ENCODE data around the gene TGDS. TPM values are rescaled to one million over a fixed set of nuclear protein-coding genes. Genes with fewer than 3 reads are reported as not detected.

Gene TGDS
- total and polyA plus RNA-seq, 2 of the 8 experiments (the other 6 are each of a cell fraction or from before 2014, with no cell fraction given), result 11.6 to 11.8 TPM

GRCh38 chr13:94550062-94550738 lies 45.8 kb downstream of the TGDS start:
- 23% methylated on average over 21 of the region's 21 CpGs; no CpG with 5 or more reads in 1 of the 2 experiments for WGBS, 2 experiments (ENCODE audit: extremely low coverage in 1 of 2, insufficient coverage in 1 of 2, insufficient read length in 1 of 2, insufficient replicate concordance in 2 of 2, low coverage in 1 of 2, low lambda C conversion rate in 2 of 2, missing lambda C conversion rate in 1 of 2)
- 0 out of 2 replicates have a peak overlapping the region, but pooled peaks have one; percentile 71 for H2BK12ac ChIP-seq (ENCODE audit: low read depth, low read length)
- no peaks in the 10 kb centered on the region for H4K20me1 ChIP-seq (replicated peaks in 1 of 2; ENCODE audit: control insufficient read depth in 1 of 2, insufficient read depth in 2 of 2, low read length in 2 of 2)
- peak overlapping the region; percentile 98 for H4K8ac ChIP-seq (ENCODE audit: extremely low read depth, insufficient read depth, low read length)
- POLR2A ChIA-PET (ENCODE audit: partially characterized antibody), result interaction anchor here (0.6 to 2.8 kb wide), 13 partner anchors 11 to 117 kb away, joined by 3 to 9 read pairs (median 3); partner anchors contain the start of genes GPR180 and TGDS
- TF ChIP-seq KDM4A (IDR thresholded peaks at IDR 0.05; ENCODE audit: low read depth, low read length, severe bottlenecking) (peak; percentile 68), ASH2L (IDR thresholded peaks at IDR 0.05; ENCODE audit: low read length) (peak; percentile 82), RBBP5 (IDR thresholded peaks at IDR 0.05; ENCODE audit: borderline replicate concordance, low read depth, low read length) (peak; percentile 90), SIX5 (IDR thresholded peaks at IDR 0.05; ENCODE audit: low read depth, low read length) (no peak), SRF (IDR thresholded peaks at IDR 0.05; ENCODE audit: low read depth, low read length) (no peak), CBX5 (IDR thresholded peaks at IDR 0.05; ENCODE audit: low read depth, low read length) (no peak), E2F6 (IDR thresholded peaks at IDR 0.05) (0 out of 2 replicates have a peak, but pooled peaks have one; percentile 7), PHF8 (conservative IDR thresholded peaks at IDR 0.05; ENCODE audit: low read depth, low read length) (0 out of 2 replicates have a peak, but pooled peaks have one; percentile 5)
- no peak overlapping the region for H2BK120ac ChIP-seq (replicated peaks; ENCODE audit: low read depth, low read length)
- no peaks in the 10 kb centered on the region for H3K36me3 ChIP-seq (ENCODE audit: control insufficient read depth in 2 of 4, insufficient read depth in 4 of 4, low read length in 3 of 4)
- FAIRE-seq, result no peak
- no peak overlapping the region; the same call in 1 of the 2 replicates for H2BK20ac ChIP-seq (ENCODE audit: low read length)
- H2BK15ac ChIP-seq (ENCODE audit: low read length), result no peak overlapping the region
- H3K4me3 ChIP-seq (ENCODE audit: extremely low read depth in 1 of 4, insufficient read depth in 2 of 4, low read depth in 3 of 4, low read length in 4 of 4), result peak overlapping the region; percentile 72 to 87 (median 84)
- H3K14ac ChIP-seq (ENCODE audit: insufficient read length), result no peak overlapping the region
- peak overlapping the region; percentile 72 for H3K27ac ChIP-seq (ENCODE audit: low read depth, low read length)
- no peak overlapping the region for H2AK5ac ChIP-seq (ENCODE audit: low read depth, low read length)
- no peak for DNase-seq (ENCODE audit: low read depth in 1 of 2, low spot score in 2 of 2)
- no peak overlapping the region for H3K23ac ChIP-seq (ENCODE audit: insufficient read length)
- peak overlapping the region; percentile 92 for H3K18ac ChIP-seq (ENCODE audit: extremely low read depth, low read length)
- peak overlapping the region; percentile 94 for H2BK5ac ChIP-seq (ENCODE audit: low read depth, low read length)
- no peaks in the 10 kb centered on the region for H3K79me2 ChIP-seq (ENCODE audit: control insufficient read depth in 1 of 2, insufficient read depth in 2 of 2, low read length in 2 of 2)
- CTCF ChIA-PET (ENCODE audit: partially characterized antibody), result interaction anchor here (0.6 to 4.4 kb wide), 9 partner anchors 15 to 119 kb away, joined by 3 to 24 read pairs (median 3); no protein-coding TSS in a partner anchor
- peak overlapping the region; percentile 70 for H4K91ac ChIP-seq (replicated peaks; ENCODE audit: insufficient read length, low read length)
- H3K9ac ChIP-seq (replicated peaks in 1 of 4; ENCODE audit: extremely low read depth in 1 of 4, low read depth in 3 of 4, low read length in 3 of 4), result peak overlapping the region; percentile 84 to 95 (median 87)
- peak overlapping the region; percentile 82 to 94 for H3K4me2 ChIP-seq (ENCODE audit: insufficient read depth in 1 of 2, low read depth in 2 of 2, low read length in 2 of 2)
- no peak overlapping the region for H3K4ac ChIP-seq (replicated peaks; ENCODE audit: insufficient read length, low read depth, low read length)
- peaks cover 10% of the 10 kb centered on the region for H3K23me2 ChIP-seq (ENCODE audit: low read depth, low read length)
- peaks cover 3 to 16% (median 14%) of the 10 kb centered on the region in 4 experiments; a peak in 4 of 7 replicates for H3K4me1 ChIP-seq (replicated peaks in 1 of 4; ENCODE audit: control insufficient read depth in 3 of 4, insufficient read depth in 4 of 4, low read length in 3 of 4)
- no peaks in the 10 kb centered on the region; a peak in 1 of 7 replicates for H3K27me3 ChIP-seq (replicated peaks in 1 of 4; ENCODE audit: control insufficient read depth in 3 of 4, extremely low read depth in 1 of 4, insufficient read depth in 3 of 4, low read length in 3 of 4)
- H2AFZ ChIP-seq (ENCODE audit: low read length), result peak overlapping the region; percentile 97
- no peaks in the 10 kb centered on the region for H3K79me1 ChIP-seq (ENCODE audit: low read depth, low read length)
- H3K9me3 ChIP-seq (ENCODE audit: insufficient read depth in 2 of 2, low read depth in 1 of 2, low read length in 1 of 2), result no peaks in the 10 kb centered on the region
- H4K5ac ChIP-seq (ENCODE audit: insufficient read length, low read depth, low read length), result peak overlapping the region; percentile 6
- peak overlapping the region; percentile 17 for H3K56ac ChIP-seq (replicated peaks; ENCODE audit: insufficient read length, low read depth, low read length)

Measured in H1 (cell line).